Fibroblast of upper back skin (primary cell): ENCODE measurements around the gene EOGT.

Source experiments
- DNase-seq: peaks from one replicate; pipeline ENCODE4 v3.0.0-alpha.2; 2013

Gene EOGT

GRCh38 chr3:69008980-69009379 lies 4.5 kb downstream of the EOGT start:
- DNase-seq: no peak

GRCh38 chr3:69005791-69006482 lies 7.5 kb downstream of the EOGT start:
- DNase-seq: no peak

GRCh38 chr3:69005071-69005790 lies 8.3 kb downstream of the EOGT start:
- peak; percentile 49 for DNase-seq

- no peak for DNase-seq
Measured at GRCh38 chr3:69004138-69004537, 9.3 kb downstream of the EOGT start.

- DNase-seq: no peak
Measured at GRCh38 chr3:68999605-69000004, 13.9 kb downstream of the EOGT start.

- no peak for DNase-seq
Measured at GRCh38 chr3:68999158-68999557, 14.3 kb downstream of the EOGT start.

- no peak for DNase-seq
Measured at GRCh38 chr3:68997887-68998286, 15.6 kb downstream of the EOGT start.

GRCh38 chr3:68996356-68996995 lies 17.0 kb downstream of the EOGT start:
- no peak for DNase-seq

GRCh38 chr3:68988740-68989139 lies 24.7 kb downstream of the EOGT start:
- DNase-seq: peak; percentile 63

- no peak for DNase-seq
Measured at GRCh38 chr3:68987322-68987721, 26.2 kb downstream of the EOGT start.

- DNase-seq: no peak
Measured at GRCh38 chr3:68986496-68987208, 26.8 kb downstream of the EOGT start.

- peak; percentile 44 for DNase-seq
Measured at GRCh38 chr3:68985146-68985790, 28.2 kb downstream of the EOGT start.

- no peak for DNase-seq
Measured at GRCh38 chr3:68984011-68984530, 29.4 kb downstream of the EOGT start.

GRCh38 chr3:68977486-68978167 lies 35.9 kb downstream of the EOGT start:
- DNase-seq: no peak

GRCh38 chr3:68974711-68975110 lies 38.8 kb downstream of the EOGT start:
- no peak for DNase-seq

GRCh38 chr3:68973639-68974038 lies 39.8 kb downstream of the EOGT start:
- no peak for DNase-seq

- peak; percentile 62 for DNase-seq
Measured at GRCh38 chr3:68972358-68972979, 41.0 kb downstream of the EOGT start.

GRCh38 chr3:68964694-68965093 lies 48.8 kb downstream of the EOGT start:
- DNase-seq: no peak

GRCh38 chr3:68963891-68964290 lies 49.6 kb downstream of the EOGT start:
- no peak for DNase-seq

- no peak for DNase-seq
Measured at GRCh38 chr3:68963376-68963775, 50.1 kb downstream of the EOGT start.

GRCh38 chr3:68958932-68959331 lies 54.6 kb downstream of the EOGT start:
- DNase-seq: no peak

- DNase-seq: no peak
Measured at GRCh38 chr3:68957895-68958294, 55.6 kb downstream of the EOGT start.
